Peyer's patch (tissue), 4 donors: ENCODE results near the gene GOLIM4.

Experiments used
- POLR2A ChIP-seq, 2 donors: fragments of 450-650 bp; IDR thresholded peaks; one replicate each; pipeline ENCODE4 v1.5.1; 2017; ENCODE audit warnings: antibody characterized with exemption in 2 of 2, mild to moderate bottlenecking in 2 of 2, moderate library complexity in 2 of 2
- TF ChIP-seq, protein P1 (sequence below), 6 experiments: fragments of 450-650 bp in 4 of 6; fragments of 200-600 bp in 2 of 6; sonication (generic) in 1 of 6; IDR thresholded peaks; one replicate each; pipeline ENCODE4 v1.5.1; 2017 to 2019; ENCODE audit warnings: antibody characterized with exemption in 6 of 6, mild to moderate bottlenecking in 3 of 6, moderate library complexity in 1 of 6

DNA sequence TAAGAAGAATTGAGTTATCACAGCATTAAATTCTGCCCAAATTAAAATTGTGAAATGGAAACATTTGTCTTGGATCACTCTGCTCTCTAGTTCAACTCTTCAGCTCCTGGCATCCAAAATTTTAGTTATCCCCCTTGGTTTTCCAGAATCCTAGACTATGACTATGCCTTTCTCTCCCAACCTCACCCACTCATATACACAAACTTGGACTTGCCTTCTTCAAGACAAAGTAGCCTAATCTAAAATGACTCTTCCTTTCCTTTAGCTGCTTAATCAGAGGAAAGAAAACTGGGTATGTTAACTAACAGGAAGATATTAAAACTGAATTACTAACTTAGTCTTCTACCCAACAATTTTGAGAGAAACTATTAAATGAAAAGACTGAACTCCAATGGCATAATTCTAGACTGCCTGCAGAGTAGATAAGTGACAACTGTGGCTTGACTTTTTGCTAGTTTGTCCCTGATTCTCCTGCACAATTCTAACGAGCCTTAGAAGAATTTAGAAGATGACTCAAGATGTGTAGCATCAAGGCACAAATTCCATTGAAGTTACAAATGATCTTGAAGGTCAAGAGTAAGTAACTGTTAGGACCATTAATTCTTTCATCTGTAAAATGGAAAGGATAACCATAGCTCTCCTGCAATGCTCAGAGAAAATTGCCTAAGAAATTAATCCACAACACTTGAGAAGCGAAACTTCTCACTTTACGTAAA, 5.2 kb upstream of the GOLIM4 start:
- TF ChIP-seq, protein P1, sequence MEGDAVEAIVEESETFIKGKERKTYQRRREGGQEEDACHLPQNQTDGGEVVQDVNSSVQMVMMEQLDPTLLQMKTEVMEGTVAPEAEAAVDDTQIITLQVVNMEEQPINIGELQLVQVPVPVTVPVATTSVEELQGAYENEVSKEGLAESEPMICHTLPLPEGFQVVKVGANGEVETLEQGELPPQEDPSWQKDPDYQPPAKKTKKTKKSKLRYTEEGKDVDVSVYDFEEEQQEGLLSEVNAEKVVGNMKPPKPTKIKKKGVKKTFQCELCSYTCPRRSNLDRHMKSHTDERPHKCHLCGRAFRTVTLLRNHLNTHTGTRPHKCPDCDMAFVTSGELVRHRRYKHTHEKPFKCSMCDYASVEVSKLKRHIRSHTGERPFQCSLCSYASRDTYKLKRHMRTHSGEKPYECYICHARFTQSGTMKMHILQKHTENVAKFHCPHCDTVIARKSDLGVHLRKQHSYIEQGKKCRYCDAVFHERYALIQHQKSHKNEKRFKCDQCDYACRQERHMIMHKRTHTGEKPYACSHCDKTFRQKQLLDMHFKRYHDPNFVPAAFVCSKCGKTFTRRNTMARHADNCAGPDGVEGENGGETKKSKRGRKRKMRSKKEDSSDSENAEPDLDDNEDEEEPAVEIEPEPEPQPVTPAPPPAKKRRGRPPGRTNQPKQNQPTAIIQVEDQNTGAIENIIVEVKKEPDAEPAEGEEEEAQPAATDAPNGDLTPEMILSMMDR (IDR thresholded peaks at IDR 0.05): no peak
- TF ChIP-seq POLR2A (IDR thresholded peaks at IDR 0.05): no peak
